Gastrocnemius medialis (tissue), 4 donors: ENCODE results near the gene C5AR2.

ENCODE experiments used
- POLR2A ChIP-seq, 2 donors: fragments of 450-650 bp; IDR thresholded peaks; one replicate each; pipeline ENCODE4 v1.6.1; 2017; ENCODE audit warnings: antibody characterized with exemption in 2 of 2, mild to moderate bottlenecking in 2 of 2, moderate library complexity in 2 of 2
- TF ChIP-seq, protein P1 (sequence below), 5 experiments: fragments of 450-650 bp in 3 of 5; fragments of 200-600 bp in 2 of 5; sonication (generic) in 2 of 5; IDR thresholded peaks in 4 of 5; conservative IDR thresholded peaks in 1 of 5; 1 replicate in 4 of 5; 2 replicates in 1 of 5; pipeline ENCODE4 v1.5.1; 2016 to 2019; ENCODE audit warnings: antibody characterized with exemption in 5 of 5, mild to moderate bottlenecking in 3 of 5, moderate library complexity in 3 of 5

DNA sequence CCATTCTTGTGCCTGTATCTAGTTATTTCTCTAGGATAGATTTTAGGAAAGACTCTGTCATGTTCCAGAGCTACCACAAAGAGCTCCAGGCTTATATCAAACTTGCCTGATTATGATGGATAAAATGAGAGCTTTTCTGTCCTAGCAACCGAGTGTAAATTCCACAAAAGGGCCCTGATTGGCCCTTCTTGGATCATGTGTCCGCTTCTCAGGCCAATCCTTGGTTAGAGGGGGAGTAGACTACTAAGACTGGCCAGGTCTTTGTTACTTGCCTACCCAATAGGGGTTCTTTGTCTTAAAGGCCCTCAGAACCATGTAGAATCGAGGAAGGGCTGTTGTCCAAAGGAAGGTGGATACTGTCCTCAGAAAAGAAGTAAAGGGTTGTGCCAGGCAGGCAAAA, 19.6 kb downstream of the C5AR2 start:
- TF ChIP-seq, protein P1, sequence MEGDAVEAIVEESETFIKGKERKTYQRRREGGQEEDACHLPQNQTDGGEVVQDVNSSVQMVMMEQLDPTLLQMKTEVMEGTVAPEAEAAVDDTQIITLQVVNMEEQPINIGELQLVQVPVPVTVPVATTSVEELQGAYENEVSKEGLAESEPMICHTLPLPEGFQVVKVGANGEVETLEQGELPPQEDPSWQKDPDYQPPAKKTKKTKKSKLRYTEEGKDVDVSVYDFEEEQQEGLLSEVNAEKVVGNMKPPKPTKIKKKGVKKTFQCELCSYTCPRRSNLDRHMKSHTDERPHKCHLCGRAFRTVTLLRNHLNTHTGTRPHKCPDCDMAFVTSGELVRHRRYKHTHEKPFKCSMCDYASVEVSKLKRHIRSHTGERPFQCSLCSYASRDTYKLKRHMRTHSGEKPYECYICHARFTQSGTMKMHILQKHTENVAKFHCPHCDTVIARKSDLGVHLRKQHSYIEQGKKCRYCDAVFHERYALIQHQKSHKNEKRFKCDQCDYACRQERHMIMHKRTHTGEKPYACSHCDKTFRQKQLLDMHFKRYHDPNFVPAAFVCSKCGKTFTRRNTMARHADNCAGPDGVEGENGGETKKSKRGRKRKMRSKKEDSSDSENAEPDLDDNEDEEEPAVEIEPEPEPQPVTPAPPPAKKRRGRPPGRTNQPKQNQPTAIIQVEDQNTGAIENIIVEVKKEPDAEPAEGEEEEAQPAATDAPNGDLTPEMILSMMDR (IDR thresholded peaks at IDR 0.05 in 4 of 5, conservative IDR thresholded peaks at IDR 0.05 in 1 of 5): no peak
- TF ChIP-seq POLR2A (IDR thresholded peaks at IDR 0.05): no peak
